Measurements from ENCODE around the gene FAM9C.

FAM9C gene

GRCh38 chrX:13015536-13016236, 28.7 kb downstream of the FAM9C start:
- no peak for DNase-seq
- Mint-ChIP-seq H3K27me3 (ENCODE audit: low read depth, poor library complexity) (peaks cover 4% of the 10 kb centered on the region), H3K4me3 (no peak overlapping the region), H3K9me3 (peaks cover 36% of the 10 kb centered on the region), H3K36me3 (ENCODE audit: low read depth) (no peaks in the 10 kb centered on the region), H3K27ac (no peak overlapping the region), H3K4me1 (peaks cover 16% of the 10 kb centered on the region)
- TF ChIP-seq CTCF (IDR thresholded peaks at IDR 0.05): no peak

GRCh38 chrX:13014111-13015096, 30.0 kb downstream of the FAM9C start:
- Mint-ChIP-seq H3K27ac (no peak overlapping the region), H3K27me3 (ENCODE audit: low read depth, poor library complexity) (peaks cover 4% of the 10 kb centered on the region), H3K36me3 (ENCODE audit: low read depth) (no peaks in the 10 kb centered on the region), H3K4me3 (no peak overlapping the region), H3K4me1 (peaks cover 16% of the 10 kb centered on the region), H3K9me3 (peaks cover 34% of the 10 kb centered on the region)
- no peak for TF ChIP-seq CTCF (IDR thresholded peaks at IDR 0.05)
- DNase-seq: no peak

GRCh38 chrX:13013363-13014110, 30.9 kb downstream of the FAM9C start:
- Mint-ChIP-seq H3K36me3 (ENCODE audit: low read depth) (no peaks in the 10 kb centered on the region), H3K9me3 (peaks cover 34% of the 10 kb centered on the region), H3K27ac (no peak overlapping the region)

GRCh38 chrX:13010546-13010945, 33.9 kb downstream of the FAM9C start:
- H3K4me3 Mint-ChIP-seq: no peak overlapping the region
- H3K36me3 Mint-ChIP-seq (ENCODE audit: low read depth): no peaks in the 10 kb centered on the region
- no peak for DNase-seq
- H3K27me3 Mint-ChIP-seq (ENCODE audit: low read depth, poor library complexity): peaks cover 4% of the 10 kb centered on the region
- TF ChIP-seq CTCF (IDR thresholded peaks at IDR 0.05): no peak
- peaks cover 36% of the 10 kb centered on the region for H3K9me3 Mint-ChIP-seq
- H3K4me1 Mint-ChIP-seq: peaks cover 10% of the 10 kb centered on the region
- H3K27ac Mint-ChIP-seq: no peak overlapping the region

More at GRCh38 chrX:13013363-13014110, 30.9 kb downstream of the FAM9C start:
- no peak for TF ChIP-seq CTCF (IDR thresholded peaks at IDR 0.05)
- Mint-ChIP-seq H3K4me1 (peaks cover 16% of the 10 kb centered on the region), H3K4me3 (no peak overlapping the region), H3K27me3 (ENCODE audit: low read depth, poor library complexity) (peaks cover 4% of the 10 kb centered on the region)
- DNase-seq: no peak

- no peak for TF ChIP-seq CTCF (IDR thresholded peaks at IDR 0.05)
- Mint-ChIP-seq H3K27ac (no peak overlapping the region), H3K36me3 (ENCODE audit: low read depth) (no peaks in the 10 kb centered on the region), H3K4me3 (no peak overlapping the region), H3K9me3 (peaks cover 41% of the 10 kb centered on the region), H3K27me3 (ENCODE audit: low read depth, poor library complexity) (peaks cover 4% of the 10 kb centered on the region), H3K4me1 (peaks cover 10% of the 10 kb centered on the region)
- no peak for DNase-seq
Observed at GRCh38 chrX:13009844-13010243, 34.6 kb downstream of the FAM9C start.

Data from nephron progenitor cell (in vitro differentiated cells).